HG03457 (cell line): Measurements from ENCODE around the gene MAP1LC3A.

Experiments used
- ATAC-seq: cut with Tn5 transposase; IDR thresholded peaks from one replicate; pipeline ENCODE4 v1.9.1; 2021; ENCODE audit warnings: moderate number of reproducible peaks; ENCODE audit not compliant: unreplicated experiment

MAP1LC3A gene

GRCh38 chr20:34574861-34575260 lies 16.3 kb downstream of the MAP1LC3A start:
- ATAC-seq: no peak

DNA sequence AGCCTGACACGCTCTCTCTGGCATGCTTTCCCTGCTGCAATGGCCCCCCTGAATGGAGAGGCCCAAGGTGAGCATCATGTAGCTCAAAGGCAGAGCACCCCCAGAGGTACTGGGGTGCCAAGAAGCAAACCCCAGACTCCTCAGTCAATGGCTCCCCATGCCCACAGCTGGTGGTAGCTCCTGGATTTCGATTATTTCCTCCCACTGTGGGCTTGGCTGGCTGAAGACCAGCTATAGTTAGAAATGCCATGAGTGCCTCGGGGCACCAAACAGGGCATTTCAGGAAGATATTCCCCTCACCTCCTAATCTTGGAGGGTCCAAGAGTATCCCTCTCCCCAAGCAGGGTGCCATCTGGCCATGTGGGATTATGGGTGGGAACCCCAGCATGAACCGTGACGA lies 16.8 kb downstream of the MAP1LC3A start:
- no peak for ATAC-seq

GRCh38 chr20:34575756-34576155 lies 17.2 kb downstream of the MAP1LC3A start:
- no peak for ATAC-seq

- ATAC-seq: no peak
These were observed 18.5 kb downstream of the MAP1LC3A start for GRCh38 chr20:34577061-34577460.

GRCh38 chr20:34578025-34578424 lies 19.5 kb downstream of the MAP1LC3A start:
- no peak for ATAC-seq

- ATAC-seq: no peak
These were observed 20.0 kb downstream of the MAP1LC3A start for GRCh38 chr20:34578521-34578920.

GRCh38 chr20:34579191-34579978 lies 20.9 kb downstream of the MAP1LC3A start:
- ATAC-seq: no peak

DNA sequence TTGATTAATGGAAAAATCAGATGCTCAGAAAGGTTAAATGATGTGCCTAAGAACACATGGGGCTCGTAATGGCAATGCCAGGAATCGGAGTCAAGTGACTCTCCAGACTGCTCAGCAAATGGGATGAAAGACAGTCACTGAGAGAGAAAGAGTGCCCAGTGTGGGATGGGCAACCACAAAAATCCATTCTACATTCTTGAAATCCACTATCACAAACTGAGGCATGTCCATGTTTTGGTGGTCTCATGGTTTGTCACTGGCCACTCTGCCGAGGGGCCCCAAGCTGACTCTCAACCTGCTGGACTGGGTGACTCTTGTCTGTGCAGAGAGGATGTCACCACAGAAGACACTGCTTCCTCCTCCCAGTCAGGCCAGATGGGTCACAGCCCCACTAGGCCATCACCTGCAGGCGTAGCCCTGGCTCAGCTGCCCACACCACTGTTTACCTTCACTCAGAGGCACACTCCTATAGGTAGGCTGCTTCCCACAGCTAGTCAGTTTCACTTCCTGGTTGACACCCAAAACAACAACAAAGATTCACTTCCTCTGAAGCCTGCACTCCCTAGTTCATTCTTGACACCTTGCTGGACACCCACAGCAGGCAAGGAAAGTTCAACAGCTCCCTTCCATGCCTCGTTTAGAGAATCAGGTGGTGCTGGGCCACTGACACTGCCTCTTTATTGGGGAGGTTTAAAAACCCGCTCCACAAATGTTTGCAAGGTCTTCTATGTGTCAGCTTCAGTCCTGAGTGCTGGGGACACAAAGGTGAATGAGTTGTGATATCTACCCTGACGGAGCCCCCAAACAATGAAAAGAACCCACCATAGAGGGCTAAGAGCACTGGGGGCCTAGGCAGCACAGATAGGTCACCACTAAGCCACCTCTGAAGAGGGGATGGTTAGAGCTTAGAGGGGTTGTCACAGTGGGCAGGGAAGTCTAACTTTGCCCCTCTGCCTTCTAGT lies 21.7 kb downstream of the MAP1LC3A start:
- ATAC-seq: no peak

DNA sequence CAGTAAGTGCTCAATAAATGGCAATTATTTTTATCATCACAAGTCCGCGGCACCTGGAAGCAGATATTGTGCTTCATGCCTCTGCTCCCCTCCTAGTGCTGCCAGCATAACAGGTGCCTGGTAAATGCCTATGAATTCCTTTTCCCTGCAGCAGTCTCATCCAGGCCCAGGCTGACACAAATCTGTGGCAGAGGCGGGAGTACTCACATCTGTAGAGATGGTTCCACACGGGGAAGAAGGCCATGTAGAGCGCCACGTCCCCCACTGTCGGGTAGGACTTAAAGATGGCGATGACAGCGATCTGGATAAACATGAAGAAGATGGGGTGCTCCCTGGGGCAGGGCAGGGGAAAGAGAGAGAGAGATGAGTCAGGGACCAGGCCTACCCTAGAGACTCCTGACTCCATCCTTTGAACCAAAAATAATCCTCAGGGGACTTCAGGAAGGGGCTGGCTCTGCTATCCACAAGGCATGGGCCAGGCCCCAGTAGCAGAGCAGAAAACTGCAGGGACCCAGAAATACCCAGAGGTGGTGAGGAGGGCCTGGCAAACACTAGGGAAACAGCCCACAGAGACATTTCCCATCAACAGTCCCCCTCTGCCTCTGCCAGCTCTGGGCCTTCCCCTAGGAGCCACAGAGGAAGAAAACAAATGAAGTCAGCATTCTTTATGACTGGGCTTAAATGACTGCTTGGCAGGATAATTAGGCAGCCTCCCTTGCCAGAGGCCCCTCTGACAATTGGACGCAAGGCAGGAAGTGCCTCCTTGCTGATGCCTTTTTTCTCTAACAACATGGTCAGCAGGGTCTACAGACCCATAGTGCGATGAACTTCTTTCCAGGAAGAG lies 23.0 kb downstream of the MAP1LC3A start:
- ATAC-seq: no peak

GRCh38 chr20:34582221-34582620 lies 23.7 kb downstream of the MAP1LC3A start:
- ATAC-seq: no peak

DNA sequence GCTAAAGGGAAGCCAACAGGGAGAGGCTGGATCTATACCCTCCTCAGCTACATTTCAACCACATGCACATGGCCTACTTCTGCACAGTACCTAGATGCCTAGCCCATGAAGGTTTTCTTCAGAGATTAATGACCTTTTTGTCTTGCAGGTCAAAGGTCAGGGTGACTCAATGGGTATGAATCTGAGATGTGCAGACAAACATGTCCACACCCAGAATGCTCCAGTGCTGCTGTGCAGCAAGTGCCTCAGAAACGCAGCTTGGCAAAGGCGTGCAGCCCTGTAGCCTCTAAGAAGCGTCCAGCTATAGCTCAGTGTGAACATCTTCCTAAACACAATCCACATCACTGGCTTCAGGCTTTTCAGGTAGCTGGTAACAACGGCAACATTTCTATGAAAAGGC lies 24.4 kb downstream of the MAP1LC3A start:
- no peak for ATAC-seq

DNA sequence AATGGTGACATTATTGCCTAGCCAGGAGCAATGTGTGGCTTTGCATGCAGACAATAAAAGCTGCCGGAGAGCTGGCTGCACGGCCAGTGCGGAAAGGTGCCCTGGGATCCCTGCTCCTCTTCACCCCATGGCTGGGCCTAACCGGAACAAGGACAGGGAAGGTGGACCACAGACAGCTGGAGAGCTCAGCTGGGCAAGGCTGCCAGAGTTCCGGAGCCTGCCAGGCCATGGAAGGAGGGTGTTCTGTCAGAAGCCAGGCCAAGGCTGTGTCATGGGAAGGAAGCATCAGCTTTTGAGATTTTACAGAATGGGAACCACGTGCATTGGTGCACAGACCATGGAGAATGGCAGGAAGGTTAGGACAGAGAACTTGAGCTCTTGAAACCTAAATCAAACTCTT lies 25.0 kb downstream of the MAP1LC3A start:
- ATAC-seq: no peak

GRCh38 chr20:34585019-34585418 lies 26.5 kb downstream of the MAP1LC3A start:
- ATAC-seq: no peak

DNA sequence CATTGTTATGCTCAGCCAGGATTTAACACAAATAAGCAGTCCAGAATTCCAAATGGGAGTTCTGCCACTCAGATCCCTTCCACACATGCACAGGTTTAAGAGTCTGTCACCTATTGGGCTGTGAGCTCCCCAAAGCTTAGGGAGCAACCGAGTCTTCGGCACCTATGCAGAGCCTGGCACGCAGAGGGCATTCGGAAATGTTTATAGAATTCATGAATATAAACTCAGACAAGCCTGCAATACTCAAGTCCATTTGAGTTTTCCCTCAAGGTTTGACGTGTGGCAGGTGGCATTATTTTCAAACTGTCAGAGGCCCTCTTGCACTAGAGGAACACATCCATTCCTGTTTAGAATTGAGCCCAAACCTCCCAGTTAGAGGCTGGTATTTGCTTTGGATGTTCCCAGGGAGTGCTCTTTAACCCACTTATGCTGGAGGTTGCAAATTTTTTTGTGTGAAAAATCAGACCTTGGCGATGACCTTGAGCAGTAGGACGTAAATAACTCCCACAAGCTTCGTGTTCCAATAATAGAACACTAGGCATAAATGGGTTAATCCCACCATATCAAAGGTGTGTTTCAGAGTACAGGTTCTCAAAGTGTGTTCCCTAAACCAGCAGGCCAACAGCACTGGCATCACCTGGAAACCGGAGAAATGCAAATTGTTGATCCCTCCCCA lies 28.1 kb downstream of the MAP1LC3A start:
- no peak for ATAC-seq

- no peak for ATAC-seq
These were observed 37.1 kb downstream of the MAP1LC3A start for GRCh38 chr20:34595377-34596184.

DNA sequence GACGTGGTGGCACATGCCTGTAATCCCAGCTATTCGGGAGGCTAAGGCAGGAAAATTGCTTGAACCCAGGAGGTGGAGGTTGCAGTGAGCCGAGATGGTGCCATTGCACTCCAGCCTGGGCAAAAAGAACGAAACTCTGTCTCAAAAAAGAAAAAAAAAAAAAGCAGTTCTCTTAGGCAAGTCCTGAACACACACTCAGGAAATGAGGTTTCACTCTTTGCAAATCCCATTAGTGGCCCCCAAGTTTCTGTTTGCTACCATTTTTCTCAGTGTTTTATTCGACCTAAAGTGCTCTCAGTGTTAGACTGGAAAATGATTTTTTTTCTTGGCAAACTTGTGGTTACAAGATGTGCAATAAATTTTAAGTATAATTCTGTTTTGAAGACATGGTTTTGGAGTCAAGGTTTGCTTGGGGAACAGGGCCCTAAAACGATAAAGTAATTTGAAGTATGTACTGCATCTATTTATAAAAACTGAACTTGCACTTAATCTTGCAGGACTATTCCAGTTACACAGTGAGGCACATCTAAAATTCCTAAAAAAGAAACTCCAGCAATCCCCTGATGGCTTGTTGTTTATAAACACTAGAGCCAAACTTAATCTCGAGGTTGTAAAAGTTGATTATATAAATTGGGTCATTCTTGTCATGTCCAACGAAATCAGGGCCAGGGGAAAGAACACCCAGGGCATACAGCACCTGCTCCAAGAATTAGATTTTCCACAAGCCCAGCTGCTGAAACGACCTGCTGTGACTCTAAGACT lies 42.6 kb downstream of the MAP1LC3A start:
- no peak for ATAC-seq

DNA sequence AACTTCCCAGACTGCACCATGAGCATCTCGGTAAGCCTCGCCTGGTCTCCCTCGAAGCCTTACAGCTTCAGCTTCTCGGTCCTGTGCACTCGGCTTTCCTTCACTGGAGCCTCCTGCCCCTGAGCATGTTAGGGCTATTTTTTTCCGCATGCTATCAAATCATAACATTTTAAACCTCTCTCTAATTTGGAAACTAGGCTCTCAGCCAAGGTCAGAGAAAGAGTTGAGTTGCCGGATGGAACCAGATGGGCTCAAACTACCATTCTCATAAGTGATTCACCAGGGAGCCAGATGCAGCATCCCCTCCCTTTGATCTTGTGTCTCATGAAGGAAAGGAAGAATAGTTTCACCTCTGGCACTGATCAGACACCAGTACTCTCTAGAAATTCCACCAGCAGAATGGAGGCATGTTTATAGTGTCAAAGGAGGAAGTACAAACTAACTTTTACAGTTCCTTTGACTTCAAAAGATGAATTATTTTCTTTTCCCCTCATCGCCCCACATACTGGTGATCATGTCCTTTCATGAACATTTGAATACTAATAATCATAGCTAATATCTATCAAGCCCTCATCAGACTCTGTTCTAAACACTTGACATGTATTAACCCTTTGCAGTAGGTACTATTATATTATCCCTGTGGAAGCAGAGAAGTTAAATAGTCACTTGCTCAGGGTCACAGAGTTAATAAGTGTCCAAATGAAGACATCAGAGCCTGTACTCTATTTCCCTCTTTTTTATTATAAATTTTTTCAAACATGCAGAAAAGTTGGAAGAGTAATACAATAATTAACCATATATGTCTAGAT lies 46.7 kb downstream of the MAP1LC3A start:
- no peak for ATAC-seq

GRCh38 chr20:34607066-34607465 lies 48.5 kb downstream of the MAP1LC3A start:
- ATAC-seq: no peak
